ENCODE results near the gene BICRA.

DNA sequence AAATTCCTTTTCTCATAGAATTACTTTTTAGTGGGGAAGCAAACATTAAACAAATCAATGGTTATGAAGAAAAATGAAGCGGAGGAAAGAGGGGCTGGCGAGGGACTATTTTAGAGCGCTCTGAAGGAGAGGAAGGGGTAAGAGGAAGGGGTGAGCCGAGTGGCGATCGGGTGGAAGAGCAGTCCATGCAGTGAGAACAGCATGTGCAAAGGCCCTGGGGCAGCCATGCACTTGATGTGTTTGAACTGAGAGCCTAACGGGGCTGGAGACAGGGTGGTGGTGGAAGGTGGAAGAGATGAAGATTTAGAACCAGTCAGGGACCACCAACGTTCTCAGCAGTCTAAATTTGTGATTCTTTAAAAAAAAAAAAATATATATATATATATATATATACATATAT is 122.0 kb downstream of the BICRA start:
- TF ChIP-seq, protein P1, sequence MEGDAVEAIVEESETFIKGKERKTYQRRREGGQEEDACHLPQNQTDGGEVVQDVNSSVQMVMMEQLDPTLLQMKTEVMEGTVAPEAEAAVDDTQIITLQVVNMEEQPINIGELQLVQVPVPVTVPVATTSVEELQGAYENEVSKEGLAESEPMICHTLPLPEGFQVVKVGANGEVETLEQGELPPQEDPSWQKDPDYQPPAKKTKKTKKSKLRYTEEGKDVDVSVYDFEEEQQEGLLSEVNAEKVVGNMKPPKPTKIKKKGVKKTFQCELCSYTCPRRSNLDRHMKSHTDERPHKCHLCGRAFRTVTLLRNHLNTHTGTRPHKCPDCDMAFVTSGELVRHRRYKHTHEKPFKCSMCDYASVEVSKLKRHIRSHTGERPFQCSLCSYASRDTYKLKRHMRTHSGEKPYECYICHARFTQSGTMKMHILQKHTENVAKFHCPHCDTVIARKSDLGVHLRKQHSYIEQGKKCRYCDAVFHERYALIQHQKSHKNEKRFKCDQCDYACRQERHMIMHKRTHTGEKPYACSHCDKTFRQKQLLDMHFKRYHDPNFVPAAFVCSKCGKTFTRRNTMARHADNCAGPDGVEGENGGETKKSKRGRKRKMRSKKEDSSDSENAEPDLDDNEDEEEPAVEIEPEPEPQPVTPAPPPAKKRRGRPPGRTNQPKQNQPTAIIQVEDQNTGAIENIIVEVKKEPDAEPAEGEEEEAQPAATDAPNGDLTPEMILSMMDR (IDR thresholded peaks at IDR 0.05): no peak
- TF ChIP-seq EZH2 (IDR thresholded peaks at IDR 0.05; ENCODE audit: borderline replicate concordance, insufficient read depth, low read depth, low read length, poor library complexity, severe bottlenecking): no peak
